ENCODE measurements around the gene BMX. TPM values are rescaled to one million over a fixed set of nuclear protein-coding genes. Genes with fewer than 3 reads are reported as not detected.
A peak's percentile ranks its signal among the peaks of the same experiment; 100 is the strongest.

BMX gene
- total RNA-seq, 4 donors from 2014 or later, result 0.88 to 4.7 (median 2.4) TPM

DNA sequence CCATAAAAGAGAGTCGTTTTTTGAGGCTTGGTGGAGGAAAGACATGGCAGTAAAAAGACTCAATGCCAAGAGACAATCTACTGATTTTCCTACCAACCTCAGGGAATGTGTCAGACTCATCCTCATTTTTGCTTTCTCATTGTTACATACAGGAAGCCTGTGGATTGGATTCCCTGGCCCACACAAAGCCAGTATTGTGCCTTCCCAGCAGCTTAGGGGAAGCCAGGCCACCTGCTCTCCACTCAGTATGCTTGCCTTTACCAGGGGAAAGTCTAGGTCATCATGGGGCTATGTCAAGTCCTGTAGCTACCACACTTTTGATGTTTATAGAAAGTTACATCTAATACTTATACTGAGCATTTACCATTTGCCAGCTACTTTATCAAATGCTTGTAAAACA lies 11.0 kb downstream of the BMX start:
- Histone ChIP-seq H3K9me3 (no peaks in the 10 kb centered on the region), H3K27me3 (peaks cover 0 to 4% of the 10 kb centered on the region in 2 donors), H3K4me1 (no peaks in the 10 kb centered on the region), H3K4me3 (no peak overlapping the region), H3K27ac (no peak overlapping the region), H3K36me3 (no peaks in the 10 kb centered on the region)
- intact Hi-C loops (cut with DNase I; ENCODE audit: low total_unique reads), result no loop called here
- DNase-seq, result no peak
- no peak for TF ChIP-seq POLR2A (IDR thresholded peaks at IDR 0.05)
- TF ChIP-seq, protein P1, sequence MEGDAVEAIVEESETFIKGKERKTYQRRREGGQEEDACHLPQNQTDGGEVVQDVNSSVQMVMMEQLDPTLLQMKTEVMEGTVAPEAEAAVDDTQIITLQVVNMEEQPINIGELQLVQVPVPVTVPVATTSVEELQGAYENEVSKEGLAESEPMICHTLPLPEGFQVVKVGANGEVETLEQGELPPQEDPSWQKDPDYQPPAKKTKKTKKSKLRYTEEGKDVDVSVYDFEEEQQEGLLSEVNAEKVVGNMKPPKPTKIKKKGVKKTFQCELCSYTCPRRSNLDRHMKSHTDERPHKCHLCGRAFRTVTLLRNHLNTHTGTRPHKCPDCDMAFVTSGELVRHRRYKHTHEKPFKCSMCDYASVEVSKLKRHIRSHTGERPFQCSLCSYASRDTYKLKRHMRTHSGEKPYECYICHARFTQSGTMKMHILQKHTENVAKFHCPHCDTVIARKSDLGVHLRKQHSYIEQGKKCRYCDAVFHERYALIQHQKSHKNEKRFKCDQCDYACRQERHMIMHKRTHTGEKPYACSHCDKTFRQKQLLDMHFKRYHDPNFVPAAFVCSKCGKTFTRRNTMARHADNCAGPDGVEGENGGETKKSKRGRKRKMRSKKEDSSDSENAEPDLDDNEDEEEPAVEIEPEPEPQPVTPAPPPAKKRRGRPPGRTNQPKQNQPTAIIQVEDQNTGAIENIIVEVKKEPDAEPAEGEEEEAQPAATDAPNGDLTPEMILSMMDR (IDR thresholded peaks at IDR 0.05), result no peak

DNA sequence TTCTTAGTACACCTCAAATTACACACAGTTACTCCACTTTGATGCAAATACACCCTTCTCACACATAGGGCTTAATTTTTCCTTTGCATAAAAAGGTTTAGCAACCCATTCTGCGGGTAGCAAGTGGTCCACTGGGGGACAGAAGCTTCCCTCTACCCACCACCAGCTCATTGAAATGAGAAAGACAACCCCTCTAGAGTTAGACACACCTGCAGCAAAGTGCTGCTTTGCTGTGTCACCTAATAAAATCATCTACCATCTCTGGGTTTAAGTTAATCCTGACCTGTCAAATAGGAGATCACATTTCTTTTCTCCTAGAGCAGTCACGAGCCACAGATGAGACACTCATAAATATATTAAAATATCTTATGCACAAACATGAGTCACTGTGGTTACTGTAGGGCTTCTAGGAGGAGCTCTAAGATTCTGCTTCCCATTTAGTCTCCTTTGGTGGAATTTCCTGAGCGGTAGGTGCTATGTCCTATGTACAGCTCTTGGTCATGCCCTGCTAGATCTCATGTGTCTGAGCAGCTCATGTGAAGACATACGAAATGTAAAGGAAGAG lies 11.9 kb downstream of the BMX start:
- Histone ChIP-seq H3K27me3 (peaks cover 0 to 4% of the 10 kb centered on the region in 2 donors), H3K9me3 (no peaks in the 10 kb centered on the region)
- no peak for TF ChIP-seq POLR2A (IDR thresholded peaks at IDR 0.05)
- TF ChIP-seq, protein P1 (IDR thresholded peaks at IDR 0.05), result no peak

DNA sequence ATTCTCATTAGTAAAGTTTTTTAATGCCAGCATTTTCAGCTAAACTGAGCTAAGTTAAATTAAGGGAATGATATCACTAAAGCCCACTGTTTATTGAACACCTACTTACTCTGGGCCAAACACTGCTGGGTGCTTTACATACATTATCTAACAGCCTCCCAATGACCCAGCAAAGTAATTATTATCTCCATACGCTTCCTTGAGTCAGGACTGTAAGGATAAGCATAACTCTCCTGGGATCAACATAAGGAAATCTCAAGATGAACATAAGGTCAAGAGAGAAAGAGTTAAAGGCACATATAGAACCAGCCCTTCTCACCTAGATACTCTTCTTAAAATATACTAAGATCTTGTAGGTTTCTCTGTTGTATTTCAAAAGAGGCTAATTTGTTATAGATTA lies 13.7 kb downstream of the BMX start:
- peaks cover 0 to 3% of the 10 kb centered on the region in 2 donors for H3K36me3 ChIP-seq
- H3K4me3 ChIP-seq, result no peak overlapping the region
- no peak for TF ChIP-seq POLR2A (IDR thresholded peaks at IDR 0.05)
- TF ChIP-seq, protein P1 (IDR thresholded peaks at IDR 0.05), result no peak
- no peak for DNase-seq
- no peaks in the 10 kb centered on the region for H3K4me1 ChIP-seq
- intact Hi-C loops (cut with DNase I; ENCODE audit: low total_unique reads), result no loop called here
- no peaks in the 10 kb centered on the region for H3K9me3 ChIP-seq
- no peak overlapping the region for H3K27ac ChIP-seq
- peaks cover 0 to 4% of the 10 kb centered on the region in 2 donors for H3K27me3 ChIP-seq

More for the DNA sequence above, 11.9 kb downstream of the BMX start:
- Histone ChIP-seq H3K36me3 (peaks cover 0 to 3% of the 10 kb centered on the region in 2 donors), H3K4me1 (no peaks in the 10 kb centered on the region), H3K4me3 (no peak overlapping the region), H3K27ac (no peak overlapping the region)
- intact Hi-C loops (cut with DNase I; ENCODE audit: low total_unique reads), result no loop called here
- no peak for DNase-seq

DNA sequence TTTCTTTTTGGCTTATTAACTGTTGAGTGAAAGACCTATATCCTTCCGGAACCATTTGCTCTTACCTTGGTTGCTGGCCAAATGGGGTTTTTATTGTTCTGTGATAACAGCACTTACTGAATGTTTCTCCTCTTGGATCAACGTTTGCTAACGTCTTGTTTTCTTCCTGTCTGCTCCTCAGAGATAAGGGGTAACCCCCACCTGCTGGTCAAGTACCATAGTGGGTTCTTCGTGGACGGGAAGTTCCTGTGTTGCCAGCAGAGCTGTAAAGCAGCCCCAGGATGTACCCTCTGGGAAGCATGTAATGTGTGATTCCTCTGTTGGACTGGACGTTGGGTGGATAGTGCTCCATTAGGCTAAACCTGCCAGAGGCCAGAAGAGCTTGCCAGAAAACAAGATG lies 15.3 kb downstream of the BMX start:
- TF ChIP-seq, protein P1 (IDR thresholded peaks at IDR 0.05), result no peak
- TF ChIP-seq POLR2A (IDR thresholded peaks at IDR 0.05), result no peak
- Histone ChIP-seq H3K4me3 (no peak overlapping the region), H3K9me3 (no peaks in the 10 kb centered on the region), H3K36me3 (peaks cover 0 to 3% of the 10 kb centered on the region in 2 donors), H3K27ac (no peak overlapping the region), H3K4me1 (no peaks in the 10 kb centered on the region), H3K27me3 (peaks cover 0 to 4% of the 10 kb centered on the region in 2 donors)
- intact Hi-C loops (cut with DNase I; ENCODE audit: low total_unique reads), result no loop called here
- peak in 1 of 2 donors; percentile 19 for DNase-seq

DNA sequence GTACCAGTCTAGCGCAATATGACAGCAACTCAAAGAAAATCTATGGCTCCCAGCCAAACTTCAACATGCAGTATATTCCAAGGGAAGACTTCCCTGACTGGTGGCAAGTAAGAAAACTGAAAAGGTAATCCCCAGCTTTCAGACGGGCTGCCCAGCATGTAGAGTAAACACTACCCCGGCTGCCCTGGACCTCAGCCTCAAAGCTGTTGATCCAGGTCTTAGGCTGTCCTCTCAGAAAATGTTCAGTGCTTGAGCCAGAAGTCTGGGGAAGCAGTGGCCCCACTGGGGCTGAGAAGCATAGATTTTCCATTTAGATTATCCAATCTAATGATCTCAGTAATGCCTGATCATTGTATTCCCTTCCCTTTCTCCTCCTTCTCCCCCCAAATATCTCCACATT lies 21.9 kb downstream of the BMX start:
- Histone ChIP-seq H3K27me3 (no peaks in the 10 kb centered on the region), H3K4me3 (no peak overlapping the region), H3K27ac (no peak overlapping the region), H3K9me3 (no peaks in the 10 kb centered on the region), H3K4me1 (no peaks in the 10 kb centered on the region), H3K36me3 (no peaks in the 10 kb centered on the region)
- DNase-seq, result no peak
- intact Hi-C loops (cut with DNase I; ENCODE audit: low total_unique reads), result no loop called here
- TF ChIP-seq POLR2A (IDR thresholded peaks at IDR 0.05), result no peak
- TF ChIP-seq, protein P1 (IDR thresholded peaks at IDR 0.05), result no peak
